HG03139 (cell line): Measurements from ENCODE around the gene HOXD1.

Source experiments
- ATAC-seq: cut with Tn5 transposase; IDR thresholded peaks from one replicate; pipeline ENCODE4 v1.9.1; 2021; ENCODE audit not compliant: unreplicated experiment

HOXD1 gene

DNA sequence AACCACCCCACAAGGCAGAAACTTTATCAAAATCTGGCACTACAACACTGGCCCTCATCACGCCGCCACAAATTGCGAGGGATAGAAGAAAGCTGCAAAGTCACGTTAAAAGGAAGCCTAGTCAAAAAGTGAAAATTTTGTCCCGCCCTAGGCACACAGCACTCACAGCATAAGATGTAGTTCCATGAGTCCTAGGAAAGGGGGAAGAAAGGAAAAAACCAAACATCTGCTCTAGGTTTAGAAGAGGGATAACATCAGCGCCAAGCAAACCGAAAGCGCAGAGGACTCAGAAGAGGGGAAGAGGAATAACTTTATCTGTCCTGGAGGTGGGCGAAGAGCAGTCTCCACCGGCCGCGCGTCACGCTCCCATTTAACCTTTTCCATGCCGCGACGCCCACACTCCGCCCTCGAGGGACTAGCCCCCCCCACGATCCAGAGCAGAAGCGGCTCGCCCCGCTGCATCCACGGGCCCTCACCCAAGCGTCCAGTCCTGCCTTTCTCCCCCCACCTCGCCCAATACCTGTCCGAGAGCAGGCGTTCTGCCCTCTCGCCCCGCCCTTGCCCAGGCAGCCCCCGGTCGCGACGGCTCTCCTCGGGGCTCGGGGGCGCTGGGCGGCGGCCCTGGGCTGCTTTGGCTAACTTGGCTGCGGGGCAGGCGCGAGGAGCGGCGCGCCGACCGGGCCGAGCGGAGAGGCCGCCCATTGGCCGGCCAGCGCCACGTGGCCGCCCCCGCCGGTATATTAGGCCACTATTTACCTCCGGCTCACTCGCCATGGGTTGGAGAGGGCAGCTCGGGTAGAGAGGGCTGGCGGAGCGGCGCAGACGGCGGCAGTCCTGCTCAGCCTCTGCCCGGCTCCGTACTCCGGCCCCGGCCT, at the start of gene HOXD1:
HOXD1 (plus strand) TSS at position 770 of the 875 bp plus-strand sequence. CDS start 134 bp downstream, outside the sequence.
- ATAC-seq = no peak

DNA sequence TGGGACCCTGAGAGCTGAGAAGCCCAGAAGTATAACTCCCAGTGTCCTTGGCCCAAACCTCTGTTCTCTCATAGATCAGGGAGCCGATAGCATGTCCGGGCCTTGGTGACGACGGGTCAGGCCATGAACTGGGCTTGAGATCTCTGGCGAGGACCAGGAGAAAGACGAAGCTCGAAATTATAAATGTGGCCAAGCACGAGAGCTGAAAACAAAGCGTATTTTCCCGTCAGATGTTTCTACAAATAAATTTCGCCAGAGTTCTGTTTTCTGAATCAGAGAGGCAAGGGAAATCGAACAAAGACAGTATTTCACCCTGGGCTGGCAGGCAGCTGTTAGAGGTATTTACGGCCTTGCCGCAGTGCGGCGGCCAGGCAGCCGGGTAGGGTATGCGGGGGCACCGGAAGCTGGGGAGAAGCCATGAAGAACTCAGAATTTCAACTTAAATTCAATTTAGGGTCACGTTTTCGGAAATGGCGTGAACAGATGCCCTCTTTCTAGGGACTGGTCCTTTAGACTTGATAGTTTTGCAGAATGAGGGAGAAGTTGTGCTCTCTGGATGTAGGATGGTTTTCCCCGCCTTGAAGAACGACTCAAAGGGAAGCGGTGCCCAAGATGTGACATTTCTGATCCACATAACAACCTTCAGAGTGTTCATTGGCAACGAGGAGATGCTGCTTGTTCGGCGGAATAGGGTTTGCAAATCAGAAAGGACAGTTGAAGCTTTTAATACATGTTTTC, 49.4 kb upstream of the HOXD1 start:
- no peak for ATAC-seq

DNA sequence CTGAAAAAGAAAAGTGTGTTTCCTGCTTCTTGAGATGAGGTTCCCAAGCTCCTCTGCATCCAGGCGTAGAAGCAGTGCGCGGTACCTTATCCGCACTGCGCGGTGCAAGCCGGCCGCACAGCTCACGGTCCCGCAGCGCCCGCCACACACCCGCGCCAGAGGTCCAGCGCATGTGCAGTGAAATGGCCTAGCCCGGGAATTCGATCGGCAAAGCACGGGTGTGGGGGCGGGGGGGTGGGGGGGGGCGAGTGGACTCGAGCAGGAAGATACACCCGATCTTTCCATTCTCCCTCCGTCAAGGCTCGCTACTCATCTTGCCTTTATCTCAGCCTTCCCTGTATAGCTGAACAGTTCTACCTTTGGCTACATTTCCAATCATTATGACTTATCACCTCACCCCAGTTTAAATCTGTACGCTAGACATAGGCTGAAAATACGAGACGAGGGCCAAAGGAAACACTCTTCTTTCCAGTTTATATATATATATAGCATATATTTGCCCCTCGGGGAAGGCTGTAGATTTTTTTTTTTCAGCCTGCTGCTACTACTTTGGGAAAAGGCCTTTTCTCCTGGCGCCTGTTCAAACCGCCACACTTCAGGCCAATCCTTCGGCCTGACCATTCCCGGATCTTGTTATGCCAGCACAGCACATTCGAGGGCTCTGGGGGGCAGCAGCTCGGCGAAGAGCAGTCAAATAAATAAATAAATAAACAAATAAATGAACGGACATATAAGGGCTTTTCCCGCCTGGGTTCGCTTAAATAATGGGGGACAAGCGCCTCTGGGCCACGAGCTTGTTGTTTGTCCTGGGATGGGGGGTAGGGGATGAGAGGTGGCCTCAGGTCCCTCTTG, 48.6 kb upstream of the HOXD1 start:
- ATAC-seq = no peak

DNA sequence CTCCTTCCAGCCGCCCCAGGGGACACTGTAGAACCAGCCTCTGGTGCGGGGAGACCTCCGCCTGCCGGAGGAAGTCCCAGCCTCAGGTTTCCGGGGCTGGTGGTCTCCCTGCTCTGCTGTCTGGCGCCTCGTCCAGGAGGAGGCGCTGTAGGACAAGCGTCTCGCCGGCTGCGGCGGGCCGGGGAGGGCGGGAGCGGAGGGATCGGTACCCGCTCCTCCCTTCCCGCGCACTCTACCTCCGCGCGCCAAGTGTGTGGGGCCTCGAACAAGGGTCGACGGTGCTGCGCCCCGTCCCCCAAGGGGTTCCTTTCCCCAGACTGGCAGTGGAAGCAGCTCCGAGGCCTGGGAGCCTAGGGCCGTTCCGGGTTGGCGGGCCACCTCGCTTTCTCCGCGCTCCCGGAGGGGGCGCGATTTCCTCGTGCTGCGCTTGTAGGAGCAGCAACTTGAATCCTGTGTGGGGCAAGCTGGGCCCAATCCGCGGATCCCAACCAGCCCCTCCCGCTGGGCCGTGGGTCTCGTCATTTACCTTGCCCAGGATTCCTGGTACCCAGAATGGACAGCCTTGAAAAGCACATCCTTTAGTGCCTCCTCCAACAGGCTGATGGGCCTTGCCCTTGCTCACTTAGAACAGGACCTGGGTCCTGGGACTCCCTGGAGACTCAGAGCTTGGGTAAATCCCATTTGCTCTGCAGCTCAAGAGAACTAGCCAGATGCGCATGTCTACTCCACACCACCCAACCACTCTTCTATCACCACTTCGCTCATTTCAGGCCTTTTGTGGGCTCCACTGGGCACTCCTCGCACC, 47.8 kb upstream of the HOXD1 start:
- ATAC-seq = peak; percentile 89

DNA sequence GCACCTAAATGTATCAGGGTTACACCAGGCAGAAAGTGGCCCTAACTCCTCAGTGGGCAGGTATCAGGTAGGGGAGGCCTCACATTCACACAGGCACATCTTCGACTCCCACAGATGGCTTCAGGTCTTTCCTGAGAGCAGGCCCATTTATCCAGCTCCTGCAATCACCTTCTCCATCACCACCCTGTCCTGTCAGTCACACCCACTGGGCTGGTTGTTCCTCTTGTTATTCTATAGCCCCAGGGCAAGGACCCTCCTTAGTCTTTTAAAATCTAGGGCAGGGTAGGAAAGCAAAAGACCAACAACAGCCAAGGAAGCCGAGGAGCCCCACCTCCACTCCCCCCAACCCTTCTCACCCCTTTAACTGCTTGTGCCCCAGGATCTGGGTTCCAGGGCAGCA, 46.2 kb upstream of the HOXD1 start:
- no peak for ATAC-seq

DNA sequence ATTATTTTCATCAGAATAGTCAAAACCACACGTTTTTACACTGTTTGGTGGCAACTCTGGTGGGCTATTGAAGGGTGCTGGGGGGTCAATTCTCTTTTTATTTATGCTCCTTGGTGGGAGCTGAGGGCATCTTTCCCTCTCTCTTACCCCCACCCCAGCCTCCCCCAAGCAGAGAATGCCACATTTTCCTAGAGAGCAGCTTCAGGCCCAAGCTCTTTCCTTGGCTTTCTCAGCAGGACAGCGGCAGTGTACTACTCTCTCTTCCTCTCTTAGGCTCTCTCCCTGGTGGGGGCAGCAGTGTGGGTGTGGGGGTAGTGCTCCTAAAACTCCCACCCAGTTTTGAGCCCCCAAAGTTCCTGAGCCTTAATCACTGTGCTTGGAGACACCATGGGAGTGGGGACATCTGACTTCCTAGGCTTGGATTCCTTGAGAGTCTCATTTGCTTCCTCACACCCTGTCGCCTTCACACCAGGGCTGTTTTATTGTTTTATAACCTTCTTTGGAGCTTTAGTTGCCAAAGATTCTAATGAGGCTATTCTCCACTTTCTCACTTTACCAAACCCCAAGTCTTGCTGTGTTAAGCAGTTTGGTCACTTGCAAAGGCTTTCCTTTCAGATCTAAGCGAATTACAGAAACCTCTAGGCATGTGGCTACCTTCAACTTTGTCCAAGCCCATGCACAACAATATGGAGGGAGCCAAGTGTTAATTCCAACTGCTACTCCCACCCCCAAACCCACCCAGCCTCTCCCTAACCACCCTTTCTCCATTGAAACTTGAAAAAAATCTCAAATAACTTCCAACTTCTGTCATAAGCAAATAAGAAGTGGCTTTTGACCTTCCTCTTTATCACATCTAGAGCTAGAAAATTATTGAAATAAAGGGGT, 43.1 kb upstream of the HOXD1 start:
- ATAC-seq = no peak

DNA sequence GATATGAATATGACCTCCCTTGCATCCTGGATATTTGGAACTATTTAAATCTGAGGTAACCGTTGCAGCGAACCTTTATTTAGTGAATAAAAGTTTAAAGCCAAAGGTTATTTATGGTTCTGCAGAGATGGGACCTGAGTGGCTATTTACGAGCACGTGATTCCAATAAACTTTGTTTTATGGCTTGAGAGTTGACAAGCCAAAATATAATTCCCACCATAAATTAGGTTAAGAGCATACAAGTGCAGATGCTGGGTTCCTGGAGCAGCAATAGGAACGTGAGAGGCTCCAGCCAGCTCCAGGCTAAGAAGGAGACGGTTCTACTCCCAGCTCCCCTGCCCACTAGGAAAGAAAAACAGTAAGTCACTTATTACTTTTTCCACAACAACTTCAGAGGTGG, 42.4 kb upstream of the HOXD1 start:
- no peak for ATAC-seq

DNA sequence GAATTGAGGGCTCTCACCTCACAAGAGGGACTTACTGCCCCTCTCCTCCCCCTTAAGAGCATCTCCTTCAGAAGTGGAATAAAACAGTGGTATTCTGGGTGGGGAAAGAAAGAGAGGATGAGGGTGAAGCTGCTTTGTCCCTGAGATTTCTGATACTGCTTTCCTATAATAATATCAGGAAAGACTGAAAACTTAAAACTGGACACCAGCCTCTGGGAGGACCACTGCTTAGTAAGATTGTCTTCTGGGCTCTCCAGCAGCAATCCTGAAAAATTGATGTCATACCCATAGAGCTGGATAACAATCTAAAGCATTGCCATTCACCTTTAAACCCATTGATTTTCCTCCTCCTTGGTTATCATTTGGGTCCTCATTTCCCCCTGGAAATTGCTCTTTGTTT, 41.8 kb upstream of the HOXD1 start:
- no peak for ATAC-seq

DNA sequence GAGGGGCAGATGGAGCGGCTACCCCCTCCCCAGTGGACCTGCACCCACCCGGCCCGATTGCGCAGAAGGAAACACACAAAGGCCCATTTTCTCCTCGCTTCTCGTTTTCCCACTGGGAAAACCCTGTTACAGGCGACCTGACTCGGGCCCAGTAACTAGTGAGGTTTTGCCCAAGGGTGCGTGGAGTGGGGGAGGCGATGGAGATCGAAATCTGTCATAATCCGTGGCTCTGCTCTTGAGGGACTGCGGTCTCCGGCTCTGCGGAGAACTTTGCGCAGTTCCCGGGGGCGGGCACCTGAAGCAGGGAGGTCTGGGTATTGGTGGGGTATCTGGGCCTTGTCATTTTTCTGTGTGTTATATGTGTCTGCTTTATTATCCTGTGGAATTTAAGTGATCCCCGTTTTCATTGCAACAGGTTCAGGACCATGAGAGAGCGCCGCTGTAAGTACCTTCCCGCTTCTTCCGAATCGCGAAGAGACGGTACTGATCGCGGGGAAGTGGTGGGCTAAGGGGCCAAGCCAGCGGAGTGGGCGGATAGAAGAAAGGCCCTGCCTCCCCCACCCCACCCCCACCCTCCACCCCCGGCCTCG, 41.2 kb upstream of the HOXD1 start:
- no peak for ATAC-seq

DNA sequence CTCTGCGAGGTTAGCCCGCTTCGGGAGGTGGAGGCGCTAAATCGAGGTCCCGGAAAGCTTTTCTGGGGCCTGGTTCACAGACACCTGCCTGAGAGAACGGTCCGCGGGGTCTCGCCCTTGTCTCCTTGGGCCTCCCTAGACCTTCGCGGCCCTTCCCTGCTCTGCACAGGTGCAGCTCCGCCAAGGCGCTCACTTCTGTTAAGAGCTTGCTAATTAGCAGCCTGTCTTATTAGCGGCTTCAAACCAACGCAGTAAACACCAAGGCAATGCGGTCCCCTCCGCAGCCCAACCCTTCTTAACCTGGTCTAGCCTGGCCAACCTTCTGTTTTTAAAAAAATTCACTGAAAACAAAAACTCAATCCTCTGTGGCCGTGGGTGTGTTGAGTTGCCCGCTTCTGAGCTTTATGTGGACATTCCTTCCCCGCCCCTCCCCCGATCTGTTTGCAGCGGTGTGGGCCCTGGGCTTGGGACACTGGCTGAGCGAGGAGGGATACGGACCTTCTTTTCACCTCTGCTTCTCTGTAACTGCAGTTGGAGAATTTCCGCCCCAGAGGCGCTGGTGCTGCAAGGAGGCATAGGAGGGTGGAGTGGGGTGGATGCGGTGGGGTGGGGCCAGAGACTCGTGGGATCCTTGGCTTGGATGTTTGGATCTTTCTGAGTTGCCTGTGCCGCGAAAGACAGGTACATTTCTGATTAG, 40.5 kb upstream of the HOXD1 start:
- no peak for ATAC-seq

DNA sequence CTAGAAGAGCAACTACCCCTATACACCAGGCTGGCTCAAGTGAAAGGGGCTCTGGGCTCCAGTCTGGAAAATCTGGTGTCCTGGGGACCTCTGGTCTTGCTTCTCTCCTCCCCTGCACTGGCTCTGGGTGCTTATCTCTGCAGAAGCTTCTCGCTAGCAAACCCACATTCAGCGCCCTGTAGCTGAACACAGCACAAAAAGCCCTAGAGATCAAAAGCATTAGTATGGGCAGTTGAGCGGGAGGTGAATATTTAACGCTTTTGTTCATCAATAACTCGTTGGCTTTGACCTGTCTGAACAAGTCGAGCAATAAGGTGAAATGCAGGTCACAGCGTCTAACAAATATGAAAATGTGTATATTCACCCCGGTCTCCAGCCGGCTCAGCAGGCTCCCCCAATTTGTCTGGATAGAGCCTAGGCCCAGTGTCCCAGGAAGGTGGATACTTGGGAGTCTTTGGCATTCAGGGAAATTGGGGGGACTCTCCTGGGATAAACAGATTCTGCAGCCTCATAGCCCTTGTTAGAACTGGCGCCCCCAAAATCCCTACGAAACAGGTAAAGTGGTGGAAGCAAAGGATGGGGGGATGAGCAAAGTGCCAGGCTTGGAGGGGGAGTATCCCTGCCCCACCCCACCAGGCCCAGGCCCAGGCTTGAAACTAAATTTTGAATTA, 39.6 kb upstream of the HOXD1 start:
- no peak for ATAC-seq

DNA sequence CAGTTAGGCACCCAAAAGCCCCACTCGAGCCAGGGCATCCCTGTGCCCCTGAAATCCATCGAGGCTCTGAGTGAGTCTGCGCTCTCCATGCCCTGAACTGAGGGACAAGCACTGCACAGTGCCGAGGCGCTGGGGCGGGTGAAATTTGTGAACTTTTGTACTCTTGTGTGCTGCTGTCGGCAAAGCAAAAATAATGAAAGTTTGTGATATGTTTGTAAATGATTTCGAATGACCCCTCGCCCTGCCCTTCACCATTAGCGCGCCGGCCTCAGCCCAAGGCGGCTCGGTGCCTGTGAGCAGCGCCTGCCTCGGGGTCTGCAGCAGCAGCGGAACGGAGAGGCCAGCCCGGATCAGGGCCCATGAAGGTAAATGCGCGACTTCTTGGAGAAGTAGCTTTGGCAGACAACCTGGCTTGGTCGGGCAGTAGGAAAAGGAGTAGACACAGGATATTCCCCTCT, 39.0 kb upstream of the HOXD1 start:
- no peak for ATAC-seq

DNA sequence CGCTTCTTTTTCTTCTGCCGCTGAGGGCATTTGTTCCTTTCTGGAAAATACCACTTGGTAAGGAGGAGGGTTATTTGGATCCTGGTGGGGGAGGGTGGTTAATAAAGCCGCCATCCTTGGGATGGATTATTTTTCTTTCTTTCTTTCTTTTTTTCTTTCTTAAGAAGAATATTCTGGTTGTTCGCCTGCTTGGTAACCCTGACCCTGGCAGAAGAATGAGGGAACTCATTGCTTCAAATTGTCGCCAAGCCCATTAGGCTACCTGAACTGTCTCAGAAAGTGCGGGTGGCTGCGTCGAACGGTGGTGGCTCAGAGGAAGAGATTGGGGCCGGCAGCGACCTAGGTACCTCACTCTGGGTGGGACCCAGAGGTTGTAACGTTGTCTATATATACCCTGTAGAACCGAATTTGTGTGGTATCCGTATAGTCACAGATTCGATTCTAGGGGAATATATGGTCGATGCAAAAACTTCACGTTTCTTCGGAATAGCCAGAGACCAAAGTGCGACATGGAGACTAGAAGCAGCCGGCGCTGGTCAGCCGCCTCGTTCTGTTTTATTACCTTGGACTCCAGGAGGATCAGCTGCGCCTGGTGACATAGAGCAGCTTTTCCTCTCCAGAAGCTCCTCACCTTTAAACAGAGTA, 38.4 kb upstream of the HOXD1 start:
- ATAC-seq = no peak

DNA sequence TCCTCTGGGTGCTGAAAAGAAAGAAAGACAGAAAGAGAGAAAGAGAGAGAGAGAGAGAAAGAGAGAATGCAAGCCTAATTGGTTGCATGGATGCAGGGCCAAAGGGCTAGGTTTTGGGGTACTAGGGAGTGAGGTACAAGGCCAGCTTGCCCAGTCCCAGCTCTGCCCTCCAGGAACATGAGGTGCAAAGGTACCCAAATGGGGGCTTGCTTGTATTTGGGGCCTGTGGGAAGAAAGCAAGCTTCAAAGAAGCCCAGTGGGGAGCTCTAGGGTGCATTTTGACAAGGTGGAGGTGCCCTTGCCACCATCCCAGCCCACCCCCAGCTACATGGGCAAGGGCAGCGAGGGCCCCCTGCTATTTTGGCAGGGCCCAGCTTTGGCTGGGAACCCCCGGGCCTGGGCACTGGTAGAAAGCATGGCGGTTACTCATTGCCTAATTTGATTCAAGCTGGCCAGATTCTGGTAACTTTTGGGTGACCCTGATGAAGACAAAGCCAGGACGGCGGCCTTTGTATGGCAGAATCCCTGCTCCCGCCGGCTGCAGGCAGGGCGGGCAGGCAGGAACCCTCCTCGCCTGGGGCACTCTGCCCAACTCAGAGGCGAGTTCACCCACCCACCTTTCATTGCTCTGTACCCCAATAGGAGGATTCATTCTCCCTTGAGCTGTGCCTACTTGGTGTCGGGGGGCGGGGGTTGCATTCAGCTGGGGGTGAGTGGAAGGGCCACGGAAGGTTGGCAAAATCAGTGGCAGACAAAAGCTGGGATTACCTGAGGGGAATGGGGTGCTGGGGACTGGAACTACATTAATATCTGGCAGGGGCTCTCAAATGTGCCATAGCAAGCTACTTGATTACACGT, 37.7 kb upstream of the HOXD1 start:
- no peak for ATAC-seq

DNA sequence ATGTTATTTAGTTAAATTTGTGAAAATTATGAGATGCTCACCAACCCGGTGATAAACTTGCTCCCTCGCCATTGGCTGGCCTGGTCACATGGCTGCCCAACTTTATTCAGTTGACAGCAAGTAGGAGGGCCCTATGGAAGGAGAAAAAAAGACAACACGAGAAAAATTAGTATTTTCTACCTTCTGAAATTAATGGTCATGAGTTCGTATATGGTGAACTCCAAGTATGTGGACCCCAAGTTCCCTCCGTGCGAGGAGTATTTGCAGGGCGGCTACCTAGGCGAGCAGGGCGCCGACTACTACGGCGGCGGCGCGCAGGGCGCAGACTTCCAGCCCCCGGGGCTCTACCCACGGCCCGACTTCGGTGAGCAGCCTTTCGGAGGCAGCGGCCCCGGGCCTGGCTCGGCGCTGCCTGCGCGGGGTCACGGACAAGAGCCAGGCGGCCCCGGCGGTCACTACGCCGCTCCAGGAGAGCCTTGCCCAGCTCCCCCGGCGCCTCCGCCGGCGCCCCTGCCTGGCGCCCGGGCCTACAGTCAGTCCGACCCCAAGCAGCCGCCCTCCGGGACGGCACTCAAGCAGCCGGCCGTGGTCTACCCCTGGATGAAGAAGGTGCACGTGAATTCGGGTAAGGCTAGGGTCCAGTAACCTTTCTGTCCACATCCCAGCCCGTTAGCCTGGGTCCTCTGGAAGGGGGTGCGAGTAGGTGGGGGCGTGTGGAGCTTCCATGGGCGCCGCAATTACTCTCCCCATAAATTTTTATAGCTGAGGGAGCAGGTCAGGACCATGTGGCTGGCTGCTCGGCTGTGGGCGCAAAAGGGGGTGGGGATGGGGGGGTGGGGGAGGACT, 36.8 kb upstream of the HOXD1 start, which contains the start of gene HOXD4:
HOXD4 (plus strand) TSS at position 109 of the 846 bp plus-strand sequence; CDS start at position 193, 84 bp downstream.
- ATAC-seq = no peak
